Mucosa of descending colon (tissue), 3 donors: ENCODE results near the gene VPS13D. TPM values are rescaled to one million over a fixed set of nuclear protein-coding genes. Genes with fewer than 3 reads are reported as not detected.

Source experiments
- ATAC-seq: fragments of 200-7000 bp; cut with Tn5 transposase; one replicate; pipeline ENCODE4 v1.9.1; 2020; ENCODE audit warnings: mild to moderate bottlenecking, moderate library complexity
- DNase-seq, 3 donors: peaks; one replicate each; pipeline ENCODE4 v3.0.0-alpha.2; 2020
- H3K36me3 ChIP-seq: fragments of 200-600 bp; one replicate; pipeline ENCODE4 v1.8.0; 2021; ENCODE audit warnings: low read depth, mild to moderate bottlenecking
- H3K4me1 ChIP-seq: fragments of 200-600 bp; one replicate; pipeline ENCODE4 v1.8.0; 2021; ENCODE audit warnings: low read depth, mild to moderate bottlenecking
- H3K4me3 ChIP-seq: fragments of 200-600 bp; one replicate; pipeline ENCODE4 v1.8.0; 2021; ENCODE audit warnings: mild to moderate bottlenecking
- H3K9me3 ChIP-seq: fragments of 200-600 bp; one replicate; pipeline ENCODE4 v1.8.0; 2021; ENCODE audit warnings: mild to moderate bottlenecking
- CTCF ChIP-seq: fragments of 200-600 bp; IDR thresholded peaks from one replicate; pipeline ENCODE4 v1.8.0; 2022; ENCODE audit warnings: antibody characterized with exemption, mild to moderate bottlenecking
- intact Hi-C, 2 donors: fragments of 100-400 bp; cut with DNase I in 1 of 2; cut with micrococcal nuclease in 1 of 2; formaldehyde crosslinking; loops; one replicate each; pipeline versions ENCODE4 v1.11.0 to v1.11.1; 2022; cut with DNase I, micrococcal nuclease
- long read RNA-seq, 2 donors: library from polyadenylated mRNA; unstranded; transcript quantifications; one replicate each; pipeline ENCODE4 v2.0.0, GENCODE V29; 2019 to 2021
- total RNA-seq, 3 donors: library from RNA; stranded (reverse); fragmentation: NEBNext Ultra II Directional in 2 of 3; extraction: Animal tissue kit (Norgen Biotek cat#: 25700) in 2 of 3; gene quantifications; one replicate each; pipeline versions ENCODE4 v1.2.1 to v1.2.4, GENCODE V29; 2021 to 2023
- donor health status: DM: no; HTN: no; CAD: no; lungs with moderate emphysema.
- donor health status: DM: no; HTN: no; CAD: no.
- donor health status: DM: no; HTN: yes; CAD: no.

The VPS13D gene
- 10 to 100 TPM; 70.1 to 96.6 (median 96.6) TPM for total RNA-seq
- long read RNA-seq, donor 1, partial matches to known transcripts = 12 of 20 reads
- long read RNA-seq, donor 1, other reads (novel, unspliced or antisense) = 8 of 20 reads
- long read RNA-seq, donor 2, partial matches to known transcripts = 2 of 6 reads
- long read RNA-seq, donor 2, other reads (novel, unspliced or antisense) = 4 of 6 reads

- H3K36me3 ChIP-seq = no peaks in the 10 kb centered on the region
- peak within 1 kb of the TSS; percentile 96 for H3K4me3 ChIP-seq
- intact Hi-C loops = no loop called here
- H3K9me3 ChIP-seq = no peaks in the 10 kb centered on the region
- DNase-seq (peak; percentile 89 to 90 (median 89)), ATAC-seq (peak; percentile 95)
- peaks cover 10% of the 10 kb centered on the region for H3K4me1 ChIP-seq
- TF ChIP-seq CTCF = peak; percentile 98
Observed at GRCh38 chr1:12229835-12230548, at the start of gene VPS13D. Gene VPS13D, plus strand, starts transcription at chr1:12230030. Its CDS starts 4,237 bp downstream, at chr1:12234267.

GRCh38 chr1:12180315-12180714 lies 49.5 kb upstream of the VPS13D start:
- ATAC-seq (peak; percentile 7), DNase-seq (peak in 2 of 3 donors; percentile 47 to 73)
- intact Hi-C loops = no loop called here
- Histone ChIP-seq H3K36me3 (no peaks in the 10 kb centered on the region), H3K9me3 (no peaks in the 10 kb centered on the region), H3K4me3 (no peak overlapping the region), H3K4me1 (peaks cover 19% of the 10 kb centered on the region)
- no peak for TF ChIP-seq CTCF

GRCh38 chr1:12180903-12181302 lies 48.9 kb upstream of the VPS13D start:
- H3K4me3 ChIP-seq = no peak overlapping the region
- no peak for TF ChIP-seq CTCF

GRCh38 chr1:12181568-12181967 lies 48.3 kb upstream of the VPS13D start:
- ATAC-seq = no peak
- Histone ChIP-seq H3K9me3 (no peaks in the 10 kb centered on the region), H3K4me3 (no peak overlapping the region), H3K4me1 (peaks cover 25% of the 10 kb centered on the region), H3K36me3 (no peaks in the 10 kb centered on the region)
- no peak for TF ChIP-seq CTCF
- no peak for DNase-seq
- intact Hi-C loops = no loop called here

More at GRCh38 chr1:12180903-12181302, 48.9 kb upstream of the VPS13D start:
- DNase-seq = no peak
- no peak for ATAC-seq
- peaks cover 24% of the 10 kb centered on the region for H3K4me1 ChIP-seq
- H3K9me3 ChIP-seq = no peaks in the 10 kb centered on the region
- intact Hi-C loops = no loop called here
- no peaks in the 10 kb centered on the region for H3K36me3 ChIP-seq

GRCh38 chr1:12182410-12182984 lies 47.3 kb upstream of the VPS13D start:
- peaks cover 20% of the 10 kb centered on the region for H3K4me1 ChIP-seq
- intact Hi-C loops = no loop called here
- H3K9me3 ChIP-seq = no peaks in the 10 kb centered on the region
- H3K4me3 ChIP-seq = no peak overlapping the region
- DNase-seq = no peak
- no peaks in the 10 kb centered on the region for H3K36me3 ChIP-seq
- no peak for TF ChIP-seq CTCF
- ATAC-seq = no peak
